OCI-LY1 (cell line): ENCODE results near the gene ZFYVE19.

Experiments
- H2AFZ ChIP-seq: fragments of 200-600 bp; sonication (generic), shearing (Covaris generic); 2 replicates; pipeline ENCODE4 v1.6.0; 2014; ENCODE audit warnings: antibody characterized with exemption, mild to moderate bottlenecking, low read length
- H3F3A ChIP-seq: fragments of 200-600 bp; sonication (generic), shearing (Covaris generic); 2 replicates; pipeline ENCODE4 v1.6.0; 2014; ENCODE audit warnings: mild to moderate bottlenecking, antibody characterized with exemption, low read length, moderate library complexity; ENCODE audit not compliant: insufficient read depth
- H3K27ac ChIP-seq: fragments of 200-600 bp; sonication (generic); 2 replicates; pipeline ENCODE4 v1.5.1; 2014; ENCODE audit warnings: low read length, mixed run types, mild to moderate bottlenecking, low read depth; ENCODE audit not compliant: poor library complexity, severe bottlenecking
- H3K27me3 ChIP-seq: fragments of 200-600 bp; sonication (generic); 2 replicates; pipeline ENCODE4 v1.6.0; 2014; ENCODE audit warnings: antibody characterized with exemption, mild to moderate bottlenecking, low read length, moderate library complexity; ENCODE audit not compliant: insufficient read depth
- H3K36me3 ChIP-seq: fragments of 200-600 bp; sonication (generic); 2 replicates; pipeline ENCODE4 v1.6.1; 2014; ENCODE audit warnings: mild to moderate bottlenecking, antibody characterized with exemption, low read length, moderate library complexity, mixed read lengths; ENCODE audit not compliant: insufficient read depth
- H3K4me1 ChIP-seq: fragments of 200-600 bp; sonication (generic); 2 replicates; pipeline ENCODE4 v1.5.1; 2014; ENCODE audit warnings: mild to moderate bottlenecking, low read length, moderate library complexity; ENCODE audit not compliant: insufficient read depth, severe bottlenecking
- H3K4me2 ChIP-seq: fragments of 200-600 bp; sonication (generic), shearing (Covaris generic); 2 replicates; pipeline ENCODE4 v1.6.1; 2014; ENCODE audit warnings: low read length
- H3K4me3 ChIP-seq: fragments of 200-600 bp; sonication (generic); 2 replicates; pipeline ENCODE4 v1.5.1; 2014; ENCODE audit warnings: low read length, low read depth, mild to moderate bottlenecking, mixed read lengths; ENCODE audit not compliant: poor library complexity, severe bottlenecking
- H3K79me2 ChIP-seq: fragments of 200-600 bp; shearing (Covaris generic); 2 replicates; pipeline ENCODE4 v1.6.1; 2016; ENCODE audit warnings: mixed run types, low read length, mixed read lengths; ENCODE audit not compliant: insufficient read depth
- H3K9ac ChIP-seq: fragments of 200-600 bp; sonication (generic), shearing (Covaris generic); 2 replicates; pipeline ENCODE4 v1.6.1; 2014; ENCODE audit warnings: mild to moderate bottlenecking, low read length, mixed read lengths
- H3K9me2 ChIP-seq: fragments of 200-600 bp; sonication (generic), shearing (Covaris generic); 2 replicates; pipeline ENCODE4 v1.6.1; 2014; ENCODE audit warnings: low read depth, mild to moderate bottlenecking, low read length, mixed read lengths
- H3K9me3 ChIP-seq: fragments of 200-600 bp; shearing (Covaris generic); 2 replicates; pipeline ENCODE4 v1.6.1; 2014; ENCODE audit warnings: low read length, mixed read lengths
- H4K20me1 ChIP-seq: fragments of 200-600 bp; sonication (generic), shearing (Covaris generic); 2 replicates; pipeline ENCODE4 v1.6.0; 2016; ENCODE audit warnings: mild to moderate bottlenecking, low read length; ENCODE audit not compliant: insufficient read depth
- EZH2 ChIP-seq: fragments of 200-600 bp; sonication (generic), shearing (Covaris generic); IDR thresholded peaks from 2 replicates; pipeline ENCODE4 v1.8.0; 2017; ENCODE audit warnings: borderline replicate concordance, mixed run types, mild to moderate bottlenecking, antibody characterized with exemption, low read length, moderate library complexity, mixed read lengths
- TF ChIP-seq, protein P1 (sequence below): fragments of 200-600 bp; sonication (generic), shearing (Covaris generic); IDR thresholded peaks from 2 replicates; pipeline ENCODE4 v1.5.1; 2017; ENCODE audit warnings: mild to moderate bottlenecking, antibody characterized with exemption, low read length, moderate library complexity, mixed read lengths

ZFYVE19 gene

DNA sequence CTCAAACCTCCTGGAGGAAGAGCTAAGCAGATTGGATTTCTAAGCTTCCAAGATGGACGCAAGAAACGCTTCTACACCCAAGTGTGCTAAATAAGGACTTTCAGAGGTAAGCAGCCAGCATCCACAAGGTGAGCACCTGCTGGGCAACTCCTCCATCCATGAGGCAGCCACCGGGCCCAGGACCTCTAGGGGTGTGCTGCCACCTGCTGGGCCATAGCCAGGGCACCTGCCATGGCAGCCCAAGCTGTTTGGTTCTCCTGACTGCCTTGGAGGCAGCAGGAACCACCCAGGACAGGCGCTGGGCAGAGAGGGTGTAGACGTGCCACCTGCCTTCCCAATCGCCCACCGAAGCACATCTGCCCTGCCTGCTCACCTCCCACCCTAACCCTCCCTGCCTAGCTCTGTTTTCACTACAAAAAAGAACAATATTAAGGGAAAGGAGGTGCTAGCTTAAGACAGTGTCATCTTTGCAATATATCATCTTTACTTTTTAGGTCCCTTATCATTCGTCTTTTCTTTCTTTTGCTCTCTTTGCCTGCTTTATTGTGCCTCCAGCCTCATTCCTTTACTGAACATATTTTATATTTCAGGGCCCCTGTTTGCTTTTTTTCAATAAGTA, 24.2 kb upstream of the ZFYVE19 start:
- TF ChIP-seq, protein P1, sequence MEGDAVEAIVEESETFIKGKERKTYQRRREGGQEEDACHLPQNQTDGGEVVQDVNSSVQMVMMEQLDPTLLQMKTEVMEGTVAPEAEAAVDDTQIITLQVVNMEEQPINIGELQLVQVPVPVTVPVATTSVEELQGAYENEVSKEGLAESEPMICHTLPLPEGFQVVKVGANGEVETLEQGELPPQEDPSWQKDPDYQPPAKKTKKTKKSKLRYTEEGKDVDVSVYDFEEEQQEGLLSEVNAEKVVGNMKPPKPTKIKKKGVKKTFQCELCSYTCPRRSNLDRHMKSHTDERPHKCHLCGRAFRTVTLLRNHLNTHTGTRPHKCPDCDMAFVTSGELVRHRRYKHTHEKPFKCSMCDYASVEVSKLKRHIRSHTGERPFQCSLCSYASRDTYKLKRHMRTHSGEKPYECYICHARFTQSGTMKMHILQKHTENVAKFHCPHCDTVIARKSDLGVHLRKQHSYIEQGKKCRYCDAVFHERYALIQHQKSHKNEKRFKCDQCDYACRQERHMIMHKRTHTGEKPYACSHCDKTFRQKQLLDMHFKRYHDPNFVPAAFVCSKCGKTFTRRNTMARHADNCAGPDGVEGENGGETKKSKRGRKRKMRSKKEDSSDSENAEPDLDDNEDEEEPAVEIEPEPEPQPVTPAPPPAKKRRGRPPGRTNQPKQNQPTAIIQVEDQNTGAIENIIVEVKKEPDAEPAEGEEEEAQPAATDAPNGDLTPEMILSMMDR, result peak; percentile 95
- no peak for TF ChIP-seq EZH2
- H2AFZ ChIP-seq, result no peak overlapping the region

DNA sequence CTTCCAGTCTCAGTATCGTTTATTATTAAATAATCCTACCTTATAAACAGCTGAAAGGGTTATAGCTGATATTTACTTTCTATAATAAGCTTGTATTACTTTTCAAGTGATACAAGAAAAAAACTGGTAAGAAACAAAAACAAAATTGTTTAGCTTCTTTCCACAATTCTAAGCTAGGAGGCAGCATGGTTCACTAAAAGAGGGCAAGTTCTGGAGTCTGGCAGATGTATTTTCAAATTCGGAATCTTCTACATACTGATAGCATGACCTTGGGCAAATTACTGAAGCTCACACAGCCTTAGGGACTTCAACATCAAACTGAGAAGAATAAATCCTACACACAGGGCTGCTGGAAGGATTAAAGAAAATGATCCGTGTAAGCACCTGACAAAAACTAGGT, 21.7 kb upstream of the ZFYVE19 start:
- H3F3A ChIP-seq, result no peaks in the 10 kb centered on the region
- no peaks in the 10 kb centered on the region for H3K27me3 ChIP-seq
- no peaks in the 10 kb centered on the region for H4K20me1 ChIP-seq
- H3K27ac ChIP-seq, result no peak overlapping the region
- H3K79me2 ChIP-seq, result no peaks in the 10 kb centered on the region
- no peak overlapping the region for H3K4me3 ChIP-seq
- no peaks in the 10 kb centered on the region; the same call in 1 of the 2 replicates for H3K36me3 ChIP-seq
- no peaks in the 10 kb centered on the region for H3K9me3 ChIP-seq
- no peaks in the 10 kb centered on the region for H3K9me2 ChIP-seq
- no peak overlapping the region for H3K9ac ChIP-seq
- H2AFZ ChIP-seq, result no peak overlapping the region
- peaks cover 11% of the 10 kb centered on the region for H3K4me1 ChIP-seq
- TF ChIP-seq, protein P1, result no peak
- no peak for TF ChIP-seq EZH2
- H3K4me2 ChIP-seq, result no peak overlapping the region

More for the DNA sequence above, 24.2 kb upstream of the ZFYVE19 start:
- no peaks in the 10 kb centered on the region for H3K27me3 ChIP-seq
- no peak overlapping the region for H3K4me2 ChIP-seq
- H3K36me3 ChIP-seq, result peaks cover 14% of the 10 kb centered on the region
- H3K4me1 ChIP-seq, result peaks cover 7% of the 10 kb centered on the region
- H3K4me3 ChIP-seq, result no peak overlapping the region
- no peak overlapping the region for H3K9ac ChIP-seq
- H3F3A ChIP-seq, result no peaks in the 10 kb centered on the region
- H4K20me1 ChIP-seq, result no peaks in the 10 kb centered on the region
- H3K27ac ChIP-seq, result no peak overlapping the region
- H3K9me2 ChIP-seq, result no peaks in the 10 kb centered on the region
- no peaks in the 10 kb centered on the region for H3K79me2 ChIP-seq
- H3K9me3 ChIP-seq, result no peaks in the 10 kb centered on the region

DNA sequence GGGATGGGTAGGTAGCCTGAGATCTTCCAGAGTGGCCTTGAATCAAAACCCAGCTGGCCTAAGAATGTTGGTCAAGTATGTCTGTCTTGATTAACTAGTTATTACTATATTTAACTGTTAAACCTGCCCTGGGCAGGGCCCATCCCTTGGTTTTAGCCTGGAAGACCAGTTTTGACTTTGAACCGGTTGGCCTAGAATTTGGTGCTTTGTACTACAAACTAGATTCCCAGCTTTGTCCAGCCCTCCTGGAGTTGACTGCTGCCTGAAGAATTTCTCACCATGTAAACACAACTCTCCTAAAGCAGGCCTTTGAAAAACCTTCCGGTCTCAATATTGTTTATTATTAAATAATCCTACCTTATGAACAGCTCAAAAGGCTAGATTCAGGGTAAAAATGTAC, 21.1 kb upstream of the ZFYVE19 start:
- Histone ChIP-seq H2AFZ (no peak overlapping the region), H3K36me3 (no peaks in the 10 kb centered on the region; the same call in 1 of the 2 replicates), H4K20me1 (no peaks in the 10 kb centered on the region), H3K79me2 (no peaks in the 10 kb centered on the region), H3K4me1 (peaks cover 11% of the 10 kb centered on the region), H3F3A (no peaks in the 10 kb centered on the region), H3K9me2 (no peaks in the 10 kb centered on the region), H3K27ac (no peak overlapping the region), H3K4me2 (no peak overlapping the region), H3K9ac (no peak overlapping the region), H3K9me3 (no peaks in the 10 kb centered on the region), H3K27me3 (no peaks in the 10 kb centered on the region), H3K4me3 (no peak overlapping the region)
- TF ChIP-seq EZH2, result no peak
- TF ChIP-seq, protein P1, result no peak
